ENCODE data around the gene EYA4. TPM values are rescaled to one million over a fixed set of nuclear protein-coding genes. Genes with fewer than 3 reads are reported as not detected.

The EYA4 gene
- total and polyA plus RNA-seq, 5 donors from 2014 or later = not detected

DNA sequence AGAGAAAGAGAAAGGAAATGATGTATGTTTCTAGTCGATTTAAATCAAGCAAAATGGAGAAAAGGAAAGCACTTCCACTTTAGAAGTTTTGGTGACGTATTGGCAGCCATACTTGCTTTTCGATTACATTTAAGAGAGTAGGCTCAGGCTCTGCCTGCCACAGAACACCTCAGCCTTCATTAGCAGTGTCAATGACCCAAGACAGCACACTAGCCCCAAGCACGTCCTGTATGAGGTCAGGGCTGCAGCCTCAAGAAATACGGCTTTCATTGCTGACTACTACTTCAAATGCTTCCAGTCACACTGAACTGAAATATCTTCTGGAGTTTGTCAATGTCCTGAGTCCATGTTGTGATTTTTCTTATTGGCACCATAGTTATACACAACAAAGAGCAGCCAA lies 285.3 kb downstream of the EYA4 start:
- DNase-seq (no peak), ATAC-seq (ENCODE audit: low read depth in 2 of 2) (no peak)
- no peak overlapping the region for H3K4me3 ChIP-seq (ENCODE audit: low read depth, low read length)
- Mint-ChIP-seq H3K36me3 (no peaks in the 10 kb centered on the region), H3K9me3 (peaks cover 0 to 1% (median 0%) of the 10 kb centered on the region in 7 donors), H3K27me3 (no peaks in the 10 kb centered on the region), H3K4me3 (no peak overlapping the region), H3K27ac (no peak overlapping the region), H3K4me1 (peaks cover 0 to 1% (median 0%) of the 10 kb centered on the region in 4 donors)
- H3K27ac ChIP-seq (ENCODE audit: insufficient read depth, low read length, poor library complexity, severe bottlenecking) = no peak overlapping the region
- H3K9me3 ChIP-seq (ENCODE audit: control insufficient read depth in 2 of 2, low read length in 2 of 2) = no peaks in the 10 kb centered on the region
- no peaks in the 10 kb centered on the region for H3K36me3 ChIP-seq (ENCODE audit: control insufficient read depth, insufficient read depth, low read length)
- no peaks in the 10 kb centered on the region for H3K4me1 ChIP-seq (ENCODE audit: control insufficient read depth, insufficient read depth, low read length, poor library complexity, severe bottlenecking)
- H3K27me3 ChIP-seq (ENCODE audit: control insufficient read depth, insufficient read depth, low read length) = no peaks in the 10 kb centered on the region

DNA sequence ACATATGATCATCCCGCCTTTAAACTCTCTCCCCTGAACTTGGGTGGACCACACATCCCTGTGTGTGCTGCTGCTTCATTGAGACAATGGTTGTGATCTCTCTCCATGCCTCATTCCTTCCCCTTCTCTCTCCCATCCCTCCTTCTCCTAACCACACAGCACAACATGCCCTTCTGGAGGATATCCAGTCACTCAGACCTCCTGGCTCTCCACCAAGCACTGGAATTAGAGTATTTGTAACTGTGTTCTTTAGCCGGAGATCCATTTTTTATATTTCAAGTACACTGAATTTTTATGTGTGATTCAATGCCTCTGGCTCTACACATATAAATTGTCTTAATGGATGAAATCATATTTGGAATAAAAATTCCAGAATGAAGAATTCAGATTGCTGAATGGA lies 287.4 kb downstream of the EYA4 start:
- Histone ChIP-seq H3K4me1 (ENCODE audit: control insufficient read depth, insufficient read depth, low read length, poor library complexity, severe bottlenecking) (no peaks in the 10 kb centered on the region), H3K9me3 (ENCODE audit: control insufficient read depth in 2 of 2, low read length in 2 of 2) (no peaks in the 10 kb centered on the region), H3K27ac (ENCODE audit: insufficient read depth, low read length, poor library complexity, severe bottlenecking) (no peak overlapping the region), H3K36me3 (ENCODE audit: control insufficient read depth, insufficient read depth, low read length) (no peaks in the 10 kb centered on the region), H3K27me3 (ENCODE audit: control insufficient read depth, insufficient read depth, low read length) (no peaks in the 10 kb centered on the region), H3K4me3 (ENCODE audit: low read depth, low read length) (no peak overlapping the region)
- Mint-ChIP-seq H3K36me3 (no peaks in the 10 kb centered on the region), H3K4me3 (no peak overlapping the region), H3K4me1 (peaks cover 0 to 1% (median 0%) of the 10 kb centered on the region in 4 donors), H3K27ac (no peak overlapping the region), H3K9me3 (peaks cover 0 to 1% (median 0%) of the 10 kb centered on the region in 7 donors), H3K27me3 (no peaks in the 10 kb centered on the region)
- no peak for DNase-seq
- ATAC-seq (ENCODE audit: low read depth in 2 of 2) = no peak

DNA sequence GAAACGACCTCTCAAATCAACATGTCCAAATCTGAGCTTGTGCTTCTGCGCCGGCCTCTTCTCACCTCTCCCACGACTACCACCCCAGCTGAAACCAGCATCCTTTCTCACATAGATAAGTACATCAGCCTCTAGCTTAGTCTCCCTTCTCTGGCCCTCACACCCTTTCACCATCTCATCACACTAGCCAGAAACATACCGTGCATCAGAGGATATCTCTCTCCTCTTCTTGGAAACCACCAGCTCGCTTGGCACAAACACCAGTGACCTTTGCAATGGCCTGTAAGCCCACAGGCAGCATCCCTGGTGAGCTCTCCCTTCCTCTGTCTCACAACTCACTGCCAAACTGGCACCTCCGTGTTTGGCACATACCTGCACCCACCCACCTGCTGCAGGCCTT lies 291.8 kb downstream of the EYA4 start:
- no peak overlapping the region for H3K27ac Mint-ChIP-seq
- no peak for ATAC-seq (ENCODE audit: low read depth in 2 of 2)

DNA sequence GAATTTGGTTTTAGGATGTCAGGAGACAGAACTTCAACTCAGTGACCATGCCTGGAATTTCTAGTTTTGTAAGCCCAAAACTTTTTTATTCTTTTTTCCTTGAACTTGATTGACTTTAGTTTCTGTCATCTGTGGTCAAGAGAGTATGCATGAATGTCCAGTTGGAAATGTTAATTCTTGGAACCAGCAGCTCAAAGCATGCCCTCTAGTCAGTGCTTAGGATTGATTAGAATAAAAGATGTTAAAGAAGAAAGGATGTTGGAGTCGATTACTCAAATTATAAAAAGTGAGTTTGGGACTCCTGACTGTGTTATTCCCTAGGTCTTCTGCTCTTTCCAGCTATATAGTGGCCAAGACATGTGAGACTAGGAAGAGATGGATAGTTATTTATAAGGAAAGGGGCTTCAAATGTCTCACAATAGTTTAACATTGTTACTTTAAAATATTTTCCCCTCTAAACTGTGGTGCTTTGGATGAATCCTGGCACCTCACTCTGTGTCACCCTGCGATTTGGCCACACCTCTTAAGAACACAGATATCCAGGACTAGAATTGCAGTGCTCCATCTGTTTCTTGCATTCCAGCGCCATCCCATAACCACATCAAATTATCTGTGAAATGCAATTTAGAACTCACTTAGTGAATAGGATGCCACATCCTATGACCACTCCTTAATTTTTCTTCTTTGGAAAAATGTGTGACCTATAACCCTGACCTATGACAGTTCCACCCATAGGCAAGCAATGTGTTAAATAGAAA lies 298.5 kb downstream of the EYA4 start:
- no peaks in the 10 kb centered on the region for H3K27me3 Mint-ChIP-seq
- H3K36me3 ChIP-seq (ENCODE audit: control insufficient read depth, insufficient read depth, low read length) = no peaks in the 10 kb centered on the region
- no peak for DNase-seq
- H3K27ac ChIP-seq (ENCODE audit: insufficient read depth, low read length, poor library complexity, severe bottlenecking) = no peak overlapping the region
- H3K36me3 Mint-ChIP-seq = no peaks in the 10 kb centered on the region
- no peaks in the 10 kb centered on the region for H3K9me3 ChIP-seq (ENCODE audit: control insufficient read depth in 2 of 2, low read length in 2 of 2)
- H3K9me3 Mint-ChIP-seq = no peaks in the 10 kb centered on the region
- H3K4me3 ChIP-seq (ENCODE audit: low read depth, low read length) = no peak overlapping the region
- H3K4me1 Mint-ChIP-seq = no peaks in the 10 kb centered on the region
- ATAC-seq (ENCODE audit: low read depth in 2 of 2) = no peak
- no peaks in the 10 kb centered on the region for H3K4me1 ChIP-seq (ENCODE audit: control insufficient read depth, insufficient read depth, low read length, poor library complexity, severe bottlenecking)
- no peaks in the 10 kb centered on the region for H3K27me3 ChIP-seq (ENCODE audit: control insufficient read depth, insufficient read depth, low read length)
- no peak overlapping the region for H3K4me3 Mint-ChIP-seq
- no peak overlapping the region for H3K27ac Mint-ChIP-seq

More for the DNA sequence above, 291.8 kb downstream of the EYA4 start:
- Mint-ChIP-seq H3K4me3 (no peak overlapping the region), H3K36me3 (no peaks in the 10 kb centered on the region), H3K27me3 (no peaks in the 10 kb centered on the region), H3K4me1 (peaks cover 0 to 1% (median 0%) of the 10 kb centered on the region in 4 donors), H3K9me3 (no peaks in the 10 kb centered on the region)
- DNase-seq = no peak
- H3K27me3 ChIP-seq (ENCODE audit: control insufficient read depth, insufficient read depth, low read length) = no peaks in the 10 kb centered on the region
- no peaks in the 10 kb centered on the region for H3K4me1 ChIP-seq (ENCODE audit: control insufficient read depth, insufficient read depth, low read length, poor library complexity, severe bottlenecking)
- H3K9me3 ChIP-seq (ENCODE audit: control insufficient read depth in 2 of 2, low read length in 2 of 2) = no peaks in the 10 kb centered on the region
- no peaks in the 10 kb centered on the region for H3K36me3 ChIP-seq (ENCODE audit: control insufficient read depth, insufficient read depth, low read length)
- no peak overlapping the region for H3K27ac ChIP-seq (ENCODE audit: insufficient read depth, low read length, poor library complexity, severe bottlenecking)
- H3K4me3 ChIP-seq (ENCODE audit: low read depth, low read length) = no peak overlapping the region

- no peak overlapping the region for H3K4me3 ChIP-seq (ENCODE audit: low read depth, low read length)
- H3K27me3 ChIP-seq (ENCODE audit: control insufficient read depth, insufficient read depth, low read length) = no peaks in the 10 kb centered on the region
- no peak overlapping the region for H3K27ac Mint-ChIP-seq
- H3K4me1 Mint-ChIP-seq = no peaks in the 10 kb centered on the region
- DNase-seq = no peak
- no peaks in the 10 kb centered on the region for H3K36me3 ChIP-seq (ENCODE audit: control insufficient read depth, insufficient read depth, low read length)
- no peaks in the 10 kb centered on the region for H3K9me3 Mint-ChIP-seq
- H3K4me1 ChIP-seq (ENCODE audit: control insufficient read depth, insufficient read depth, low read length, poor library complexity, severe bottlenecking) = no peaks in the 10 kb centered on the region
- no peak overlapping the region for H3K4me3 Mint-ChIP-seq
- H3K27me3 Mint-ChIP-seq = no peaks in the 10 kb centered on the region
- H3K36me3 Mint-ChIP-seq = no peaks in the 10 kb centered on the region
- ATAC-seq (ENCODE audit: low read depth in 2 of 2) = no peak
- H3K9me3 ChIP-seq (ENCODE audit: control insufficient read depth in 2 of 2, low read length in 2 of 2) = no peaks in the 10 kb centered on the region
- no peak overlapping the region for H3K27ac ChIP-seq (ENCODE audit: insufficient read depth, low read length, poor library complexity, severe bottlenecking)
Measured at GRCh38 chr6:133540361-133540760, 299.2 kb downstream of the EYA4 start.

- Histone ChIP-seq H3K27me3 (ENCODE audit: control insufficient read depth, insufficient read depth, low read length) (no peaks in the 10 kb centered on the region), H3K4me3 (ENCODE audit: low read depth, low read length) (no peak overlapping the region), H3K4me1 (ENCODE audit: control insufficient read depth, insufficient read depth, low read length, poor library complexity, severe bottlenecking) (no peaks in the 10 kb centered on the region), H3K9me3 (ENCODE audit: control insufficient read depth in 2 of 2, low read length in 2 of 2) (no peaks in the 10 kb centered on the region), H3K27ac (ENCODE audit: insufficient read depth, low read length, poor library complexity, severe bottlenecking) (no peak overlapping the region), H3K36me3 (ENCODE audit: control insufficient read depth, insufficient read depth, low read length) (no peaks in the 10 kb centered on the region)
- no peaks in the 10 kb centered on the region for H3K4me1 Mint-ChIP-seq
- ATAC-seq (ENCODE audit: low read depth in 2 of 2) = no peak
- no peaks in the 10 kb centered on the region for H3K9me3 Mint-ChIP-seq
- DNase-seq = no peak
- no peak overlapping the region for H3K4me3 Mint-ChIP-seq
- no peaks in the 10 kb centered on the region for H3K36me3 Mint-ChIP-seq
- no peaks in the 10 kb centered on the region for H3K27me3 Mint-ChIP-seq
- no peak overlapping the region for H3K27ac Mint-ChIP-seq
Measured at GRCh38 chr6:133541040-133541439, 299.9 kb downstream of the EYA4 start.

- H3K4me1 Mint-ChIP-seq = no peaks in the 10 kb centered on the region
- Histone ChIP-seq H3K36me3 (ENCODE audit: control insufficient read depth, insufficient read depth, low read length) (no peaks in the 10 kb centered on the region), H3K27ac (ENCODE audit: insufficient read depth, low read length, poor library complexity, severe bottlenecking) (no peak overlapping the region), H3K4me1 (ENCODE audit: control insufficient read depth, insufficient read depth, low read length, poor library complexity, severe bottlenecking) (no peaks in the 10 kb centered on the region), H3K4me3 (ENCODE audit: low read depth, low read length) (no peak overlapping the region), H3K9me3 (ENCODE audit: control insufficient read depth in 2 of 2, low read length in 2 of 2) (no peaks in the 10 kb centered on the region), H3K27me3 (ENCODE audit: control insufficient read depth, insufficient read depth, low read length) (no peaks in the 10 kb centered on the region)
- ATAC-seq (ENCODE audit: low read depth in 2 of 2) (no peak), DNase-seq (no peak)
- no peaks in the 10 kb centered on the region for H3K27me3 Mint-ChIP-seq
- H3K36me3 Mint-ChIP-seq = no peaks in the 10 kb centered on the region
- H3K27ac Mint-ChIP-seq = no peak overlapping the region
- no peak overlapping the region for H3K4me3 Mint-ChIP-seq
- H3K9me3 Mint-ChIP-seq = no peaks in the 10 kb centered on the region
Measured at GRCh38 chr6:133542056-133542821, 301.1 kb downstream of the EYA4 start.

- H3K4me1 ChIP-seq (ENCODE audit: control insufficient read depth, insufficient read depth, low read length, poor library complexity, severe bottlenecking) = no peaks in the 10 kb centered on the region
- no peaks in the 10 kb centered on the region for H3K36me3 Mint-ChIP-seq
- no peaks in the 10 kb centered on the region for H3K9me3 Mint-ChIP-seq
- no peaks in the 10 kb centered on the region for H3K36me3 ChIP-seq (ENCODE audit: control insufficient read depth, insufficient read depth, low read length)
- H3K27me3 ChIP-seq (ENCODE audit: control insufficient read depth, insufficient read depth, low read length) = no peaks in the 10 kb centered on the region
- no peak overlapping the region for H3K4me3 ChIP-seq (ENCODE audit: low read depth, low read length)
- no peak overlapping the region for H3K4me3 Mint-ChIP-seq
- no peaks in the 10 kb centered on the region for H3K27me3 Mint-ChIP-seq
- no peak for DNase-seq
- H3K27ac ChIP-seq (ENCODE audit: insufficient read depth, low read length, poor library complexity, severe bottlenecking) = no peak overlapping the region
- no peak overlapping the region for H3K27ac Mint-ChIP-seq
- H3K4me1 Mint-ChIP-seq = no peaks in the 10 kb centered on the region
- no peak for ATAC-seq (ENCODE audit: low read depth in 2 of 2)
- no peaks in the 10 kb centered on the region for H3K9me3 ChIP-seq (ENCODE audit: control insufficient read depth in 2 of 2, low read length in 2 of 2)
Measured at GRCh38 chr6:133544419-133544818, 303.3 kb downstream of the EYA4 start.
